ENCODE measurements around the gene SDCBP2.

DNA sequence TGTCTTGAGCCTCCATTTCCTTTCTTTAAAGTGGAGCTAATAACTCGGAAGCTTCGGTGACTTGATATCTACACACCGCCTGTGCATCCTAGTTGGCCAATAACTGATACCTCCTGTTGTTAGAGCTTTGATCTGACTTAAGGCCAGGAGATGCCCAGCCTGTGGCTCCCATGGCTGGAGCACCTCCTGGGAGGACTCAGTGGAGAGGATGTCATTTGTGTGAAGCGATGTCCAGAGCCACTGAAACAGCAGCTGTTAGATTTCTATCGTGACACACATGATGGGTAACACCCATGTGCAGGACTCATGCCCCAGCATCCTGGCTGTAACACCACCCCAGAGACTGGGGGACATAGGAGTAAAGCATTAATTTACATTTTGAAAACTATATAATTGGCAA is 30.8 kb downstream of the SDCBP2 start:
- TF ChIP-seq CBFB (CRISPR knock-in tag; IDR thresholded peaks at IDR 0.05; ENCODE audit: low read depth) (no peak), ATF1 (CRISPR knock-in tag; IDR thresholded peaks at IDR 0.05) (no peak), NR1H2 (CRISPR knock-in tag; IDR thresholded peaks at IDR 0.05) (no peak), CREB1 (CRISPR knock-in tag; IDR thresholded peaks at IDR 0.05) (no peak), FOXJ3 (CRISPR knock-in tag; IDR thresholded peaks at IDR 0.05; ENCODE audit: borderline replicate concordance) (no peak), ELF4 (CRISPR knock-in tag; IDR thresholded peaks at IDR 0.05; ENCODE audit: low read depth) (no peak)
- TF ChIP-seq, protein P1, sequence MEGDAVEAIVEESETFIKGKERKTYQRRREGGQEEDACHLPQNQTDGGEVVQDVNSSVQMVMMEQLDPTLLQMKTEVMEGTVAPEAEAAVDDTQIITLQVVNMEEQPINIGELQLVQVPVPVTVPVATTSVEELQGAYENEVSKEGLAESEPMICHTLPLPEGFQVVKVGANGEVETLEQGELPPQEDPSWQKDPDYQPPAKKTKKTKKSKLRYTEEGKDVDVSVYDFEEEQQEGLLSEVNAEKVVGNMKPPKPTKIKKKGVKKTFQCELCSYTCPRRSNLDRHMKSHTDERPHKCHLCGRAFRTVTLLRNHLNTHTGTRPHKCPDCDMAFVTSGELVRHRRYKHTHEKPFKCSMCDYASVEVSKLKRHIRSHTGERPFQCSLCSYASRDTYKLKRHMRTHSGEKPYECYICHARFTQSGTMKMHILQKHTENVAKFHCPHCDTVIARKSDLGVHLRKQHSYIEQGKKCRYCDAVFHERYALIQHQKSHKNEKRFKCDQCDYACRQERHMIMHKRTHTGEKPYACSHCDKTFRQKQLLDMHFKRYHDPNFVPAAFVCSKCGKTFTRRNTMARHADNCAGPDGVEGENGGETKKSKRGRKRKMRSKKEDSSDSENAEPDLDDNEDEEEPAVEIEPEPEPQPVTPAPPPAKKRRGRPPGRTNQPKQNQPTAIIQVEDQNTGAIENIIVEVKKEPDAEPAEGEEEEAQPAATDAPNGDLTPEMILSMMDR (IDR thresholded peaks at IDR 0.05) = no peak
- TF ChIP-seq, protein P2, sequence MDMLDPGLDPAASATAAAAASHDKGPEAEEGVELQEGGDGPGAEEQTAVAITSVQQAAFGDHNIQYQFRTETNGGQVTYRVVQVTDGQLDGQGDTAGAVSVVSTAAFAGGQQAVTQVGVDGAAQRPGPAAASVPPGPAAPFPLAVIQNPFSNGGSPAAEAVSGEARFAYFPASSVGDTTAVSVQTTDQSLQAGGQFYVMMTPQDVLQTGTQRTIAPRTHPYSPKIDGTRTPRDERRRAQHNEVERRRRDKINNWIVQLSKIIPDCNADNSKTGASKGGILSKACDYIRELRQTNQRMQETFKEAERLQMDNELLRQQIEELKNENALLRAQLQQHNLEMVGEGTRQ (CRISPR knock-in tag; IDR thresholded peaks at IDR 0.05) = no peak
- TF ChIP-seq, protein P3, sequence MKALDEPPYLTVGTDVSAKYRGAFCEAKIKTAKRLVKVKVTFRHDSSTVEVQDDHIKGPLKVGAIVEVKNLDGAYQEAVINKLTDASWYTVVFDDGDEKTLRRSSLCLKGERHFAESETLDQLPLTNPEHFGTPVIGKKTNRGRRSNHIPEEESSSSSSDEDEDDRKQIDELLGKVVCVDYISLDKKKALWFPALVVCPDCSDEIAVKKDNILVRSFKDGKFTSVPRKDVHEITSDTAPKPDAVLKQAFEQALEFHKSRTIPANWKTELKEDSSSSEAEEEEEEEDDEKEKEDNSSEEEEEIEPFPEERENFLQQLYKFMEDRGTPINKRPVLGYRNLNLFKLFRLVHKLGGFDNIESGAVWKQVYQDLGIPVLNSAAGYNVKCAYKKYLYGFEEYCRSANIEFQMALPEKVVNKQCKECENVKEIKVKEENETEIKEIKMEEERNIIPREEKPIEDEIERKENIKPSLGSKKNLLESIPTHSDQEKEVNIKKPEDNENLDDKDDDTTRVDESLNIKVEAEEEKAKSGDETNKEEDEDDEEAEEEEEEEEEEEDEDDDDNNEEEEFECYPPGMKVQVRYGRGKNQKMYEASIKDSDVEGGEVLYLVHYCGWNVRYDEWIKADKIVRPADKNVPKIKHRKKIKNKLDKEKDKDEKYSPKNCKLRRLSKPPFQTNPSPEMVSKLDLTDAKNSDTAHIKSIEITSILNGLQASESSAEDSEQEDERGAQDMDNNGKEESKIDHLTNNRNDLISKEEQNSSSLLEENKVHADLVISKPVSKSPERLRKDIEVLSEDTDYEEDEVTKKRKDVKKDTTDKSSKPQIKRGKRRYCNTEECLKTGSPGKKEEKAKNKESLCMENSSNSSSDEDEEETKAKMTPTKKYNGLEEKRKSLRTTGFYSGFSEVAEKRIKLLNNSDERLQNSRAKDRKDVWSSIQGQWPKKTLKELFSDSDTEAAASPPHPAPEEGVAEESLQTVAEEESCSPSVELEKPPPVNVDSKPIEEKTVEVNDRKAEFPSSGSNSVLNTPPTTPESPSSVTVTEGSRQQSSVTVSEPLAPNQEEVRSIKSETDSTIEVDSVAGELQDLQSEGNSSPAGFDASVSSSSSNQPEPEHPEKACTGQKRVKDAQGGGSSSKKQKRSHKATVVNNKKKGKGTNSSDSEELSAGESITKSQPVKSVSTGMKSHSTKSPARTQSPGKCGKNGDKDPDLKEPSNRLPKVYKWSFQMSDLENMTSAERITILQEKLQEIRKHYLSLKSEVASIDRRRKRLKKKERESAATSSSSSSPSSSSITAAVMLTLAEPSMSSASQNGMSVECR (CRISPR knock-in tag; IDR thresholded peaks at IDR 0.05; ENCODE audit: borderline replicate concordance) = no peak
- TF ChIP-seq, protein P4, sequence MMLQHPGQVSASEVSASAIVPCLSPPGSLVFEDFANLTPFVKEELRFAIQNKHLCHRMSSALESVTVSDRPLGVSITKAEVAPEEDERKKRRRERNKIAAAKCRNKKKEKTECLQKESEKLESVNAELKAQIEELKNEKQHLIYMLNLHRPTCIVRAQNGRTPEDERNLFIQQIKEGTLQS (CRISPR knock-in tag; conservative IDR thresholded peaks at IDR 0.05) = no peak
